ENCODE results near the gene PSEN1. TPM values are rescaled to one million over a fixed set of nuclear protein-coding genes. Genes with fewer than 3 reads are reported as not detected.
"Not testable (repeated sequence)": the region's sequence is repeated elsewhere in the genome, so short reads cannot be mapped to it uniquely, and the experiment has no call there.

PSEN1 gene
- total and polyA plus RNA-seq, 2 experiments from 2014 or later = 36.3 to 49.7 TPM

DNA sequence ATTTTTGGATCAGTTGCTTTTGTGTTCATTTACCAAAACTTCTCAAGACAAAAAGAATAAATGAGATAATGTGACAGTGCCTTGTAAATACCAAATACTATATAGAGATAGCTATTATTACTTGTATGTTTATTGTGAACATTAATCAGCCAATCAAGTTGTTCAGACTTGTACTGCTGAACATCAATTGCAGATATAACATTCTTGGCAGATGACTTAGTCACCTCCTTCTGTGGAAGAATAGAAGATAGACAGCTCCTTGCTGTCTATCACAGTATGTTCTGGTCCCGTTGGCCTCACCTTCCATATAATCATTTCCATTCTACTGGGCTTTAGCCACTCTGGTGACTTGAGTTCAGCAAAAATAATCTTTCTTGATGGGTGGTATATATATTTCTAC, 30.1 kb downstream of the PSEN1 start:
- Histone ChIP-seq H3K27ac (no peak overlapping the region), H3K36me3 (peaks cover 17% of the 10 kb centered on the region), H3K9me3 (ENCODE audit: low read depth) (no peaks in the 10 kb centered on the region), H3K4me3 (no peak overlapping the region), H3K27me3 (no peaks in the 10 kb centered on the region), H3K4me1 (ENCODE audit: low read depth) (no peaks in the 10 kb centered on the region)
- DNase-seq (ENCODE audit: low read depth in 1 of 2, low spot score in 1 of 2) = no peak
- TF ChIP-seq, protein P1, sequence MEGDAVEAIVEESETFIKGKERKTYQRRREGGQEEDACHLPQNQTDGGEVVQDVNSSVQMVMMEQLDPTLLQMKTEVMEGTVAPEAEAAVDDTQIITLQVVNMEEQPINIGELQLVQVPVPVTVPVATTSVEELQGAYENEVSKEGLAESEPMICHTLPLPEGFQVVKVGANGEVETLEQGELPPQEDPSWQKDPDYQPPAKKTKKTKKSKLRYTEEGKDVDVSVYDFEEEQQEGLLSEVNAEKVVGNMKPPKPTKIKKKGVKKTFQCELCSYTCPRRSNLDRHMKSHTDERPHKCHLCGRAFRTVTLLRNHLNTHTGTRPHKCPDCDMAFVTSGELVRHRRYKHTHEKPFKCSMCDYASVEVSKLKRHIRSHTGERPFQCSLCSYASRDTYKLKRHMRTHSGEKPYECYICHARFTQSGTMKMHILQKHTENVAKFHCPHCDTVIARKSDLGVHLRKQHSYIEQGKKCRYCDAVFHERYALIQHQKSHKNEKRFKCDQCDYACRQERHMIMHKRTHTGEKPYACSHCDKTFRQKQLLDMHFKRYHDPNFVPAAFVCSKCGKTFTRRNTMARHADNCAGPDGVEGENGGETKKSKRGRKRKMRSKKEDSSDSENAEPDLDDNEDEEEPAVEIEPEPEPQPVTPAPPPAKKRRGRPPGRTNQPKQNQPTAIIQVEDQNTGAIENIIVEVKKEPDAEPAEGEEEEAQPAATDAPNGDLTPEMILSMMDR (IDR thresholded peaks at IDR 0.05; ENCODE audit: low read depth, low read length) = no peak

DNA sequence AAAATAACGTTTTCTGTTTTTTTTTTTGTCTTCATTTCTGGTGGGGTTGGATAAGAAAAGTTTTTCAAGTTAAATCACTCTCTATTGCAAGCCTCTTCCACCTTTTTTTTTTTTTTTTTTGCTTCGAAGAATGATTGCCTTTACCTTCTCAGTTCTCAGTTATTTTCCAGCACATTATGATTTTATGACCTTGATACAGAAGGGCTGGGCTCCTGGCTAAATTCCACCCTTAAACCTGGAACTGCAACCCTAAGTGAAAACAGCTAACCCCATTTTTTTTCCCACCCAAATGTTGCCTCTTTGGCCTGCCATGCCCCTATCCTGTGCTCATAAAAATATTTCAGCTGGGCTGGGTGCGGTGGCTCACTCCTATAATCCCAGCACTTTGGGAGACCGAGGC, 31.4 kb downstream of the PSEN1 start:
- Histone ChIP-seq H3K4me3 (no peak overlapping the region), H3K27me3 (no peaks in the 10 kb centered on the region), H3K9me3 (ENCODE audit: low read depth) (no peaks in the 10 kb centered on the region), H3K36me3 (peaks cover 27% of the 10 kb centered on the region), H3K27ac (no peak overlapping the region), H3K4me1 (ENCODE audit: low read depth) (no peaks in the 10 kb centered on the region)
- DNase-seq (ENCODE audit: low read depth in 1 of 2, low spot score in 1 of 2) = no peak
- TF ChIP-seq, protein P1 (IDR thresholded peaks at IDR 0.05; ENCODE audit: low read depth, low read length) = no peak

DNA sequence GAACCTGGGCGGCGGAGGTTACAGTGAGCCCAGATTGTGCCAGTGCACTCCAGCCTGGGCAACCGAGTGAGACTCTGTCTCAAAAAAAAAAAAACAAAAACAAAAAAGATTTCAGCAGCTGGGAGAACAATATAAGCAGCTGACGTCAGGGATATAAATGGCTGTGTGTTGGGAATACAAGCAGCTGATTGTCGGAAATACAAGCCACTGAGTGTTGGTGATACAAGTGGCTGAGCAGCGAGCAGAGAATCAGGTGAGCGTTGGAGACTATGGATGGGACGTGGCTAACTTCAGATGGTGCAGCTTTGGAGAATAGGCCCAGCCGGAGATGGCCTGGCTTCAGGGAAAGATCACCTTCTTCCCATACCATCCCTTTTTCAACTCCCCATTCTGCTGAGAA, 32.0 kb downstream of the PSEN1 start:
- Histone ChIP-seq H3K27ac (no peak overlapping the region), H3K36me3 (peaks cover 27% of the 10 kb centered on the region), H3K27me3 (no peaks in the 10 kb centered on the region), H3K4me1 (ENCODE audit: low read depth) (no peaks in the 10 kb centered on the region), H3K4me3 (no peak overlapping the region), H3K9me3 (ENCODE audit: low read depth) (no peaks in the 10 kb centered on the region)
- no peak for DNase-seq (ENCODE audit: low read depth in 1 of 2, low spot score in 1 of 2)
- TF ChIP-seq, protein P1 (IDR thresholded peaks at IDR 0.05; ENCODE audit: low read depth, low read length) = no peak

DNA sequence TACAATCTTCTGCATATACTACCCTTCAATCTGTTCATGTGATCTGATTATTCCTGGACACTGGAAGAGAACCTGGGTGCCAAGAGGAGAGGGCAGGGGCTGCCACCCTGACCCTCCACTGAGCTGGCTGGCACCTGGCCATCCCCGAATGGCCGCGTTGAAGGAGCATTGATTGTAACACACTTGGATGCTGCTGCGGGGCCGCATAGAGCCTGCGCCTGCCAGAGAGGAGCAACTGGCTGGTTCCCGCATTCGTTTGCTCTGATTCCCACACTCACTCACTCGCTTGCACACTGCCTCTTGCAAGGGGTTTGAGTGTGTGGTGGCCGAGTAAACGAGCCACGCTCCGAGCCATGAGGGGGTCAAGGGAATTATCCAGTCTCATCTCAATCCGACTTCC, 32.4 kb downstream of the PSEN1 start:
- Histone ChIP-seq H3K4me1 (ENCODE audit: low read depth) (no peaks in the 10 kb centered on the region), H3K36me3 (peaks cover 30% of the 10 kb centered on the region), H3K4me3 (no peak overlapping the region), H3K27ac (no peak overlapping the region), H3K27me3 (no peaks in the 10 kb centered on the region), H3K9me3 (ENCODE audit: low read depth) (no peaks in the 10 kb centered on the region)
- TF ChIP-seq, protein P1 (IDR thresholded peaks at IDR 0.05; ENCODE audit: low read depth, low read length) = no peak
- DNase-seq (ENCODE audit: low read depth in 1 of 2, low spot score in 1 of 2) = no peak

DNA sequence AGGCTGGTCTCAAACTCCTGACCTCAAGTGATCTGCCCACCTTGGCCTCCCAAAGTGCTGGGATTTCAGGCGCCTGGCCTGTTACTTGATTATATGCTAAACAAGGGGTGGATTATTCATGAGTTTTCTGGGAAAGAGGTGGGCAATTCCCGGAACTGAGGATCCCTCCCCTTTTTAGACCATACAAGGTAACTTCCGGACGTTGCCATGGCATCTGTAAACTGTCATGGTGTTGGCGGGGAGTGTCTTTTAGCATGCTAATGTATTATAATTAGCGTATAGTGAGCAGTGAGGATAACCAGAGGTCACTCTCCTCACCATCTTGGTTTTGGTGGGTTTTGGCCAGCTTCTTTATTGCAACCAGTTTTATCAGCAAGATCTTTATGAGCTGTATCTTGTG, 33.5 kb downstream of the PSEN1 start:
- H3K36me3 ChIP-seq = peaks cover 38% of the 10 kb centered on the region

DNA sequence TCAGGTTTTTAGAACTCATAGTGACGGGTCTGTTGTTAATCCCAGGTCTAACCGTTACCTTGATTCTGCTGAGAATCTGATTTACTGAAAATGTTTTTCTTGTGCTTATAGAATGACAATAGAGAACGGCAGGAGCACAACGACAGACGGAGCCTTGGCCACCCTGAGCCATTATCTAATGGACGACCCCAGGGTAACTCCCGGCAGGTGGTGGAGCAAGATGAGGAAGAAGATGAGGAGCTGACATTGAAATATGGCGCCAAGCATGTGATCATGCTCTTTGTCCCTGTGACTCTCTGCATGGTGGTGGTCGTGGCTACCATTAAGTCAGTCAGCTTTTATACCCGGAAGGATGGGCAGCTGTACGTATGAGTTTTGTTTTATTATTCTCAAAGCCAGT, 34.4 kb downstream of the PSEN1 start:
- Histone ChIP-seq H3K27ac (no peak overlapping the region), H3K4me3 (no peak overlapping the region), H3K9me3 (ENCODE audit: low read depth) (no peaks in the 10 kb centered on the region), H3K27me3 (no peaks in the 10 kb centered on the region), H3K36me3 (peaks cover 45% of the 10 kb centered on the region), H3K4me1 (ENCODE audit: low read depth) (no peaks in the 10 kb centered on the region)
- TF ChIP-seq, protein P1 (IDR thresholded peaks at IDR 0.05; ENCODE audit: low read depth, low read length) = no peak
- no peak for DNase-seq (ENCODE audit: low read depth in 1 of 2, low spot score in 1 of 2)

More for the DNA sequence above, 33.5 kb downstream of the PSEN1 start:
- H3K9me3 ChIP-seq (ENCODE audit: low read depth); H3K4me1 ChIP-seq (ENCODE audit: low read depth); DNase-seq (ENCODE audit: low read depth in 1 of 2, low spot score in 1 of 2); H3K4me3 ChIP-seq; H3K27ac ChIP-seq; H3K27me3 ChIP-seq: not testable (repeated sequence)
